ENCODE measurements around the gene NOTCH2.

NOTCH2 gene

DNA sequence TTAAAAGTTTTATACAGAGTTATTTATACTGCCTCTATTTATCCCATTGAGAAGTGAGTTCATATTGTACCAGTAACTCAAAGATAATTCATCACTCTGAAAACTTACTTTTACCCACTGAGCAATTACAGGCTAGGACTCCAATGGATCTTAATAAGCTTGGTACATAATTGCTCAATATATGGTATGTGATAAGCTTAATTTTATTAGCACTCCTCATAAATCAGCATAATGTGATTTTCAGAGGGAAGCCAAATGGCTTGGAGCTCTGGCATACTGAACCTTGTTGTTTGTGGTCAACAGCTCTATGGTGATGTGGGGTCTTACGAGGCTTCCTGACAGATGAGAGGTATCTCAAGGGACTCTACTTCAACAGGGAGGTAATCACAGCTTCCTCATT lies 199.5 kb downstream of the NOTCH2 start:
- DNase-seq: no peak

DNA sequence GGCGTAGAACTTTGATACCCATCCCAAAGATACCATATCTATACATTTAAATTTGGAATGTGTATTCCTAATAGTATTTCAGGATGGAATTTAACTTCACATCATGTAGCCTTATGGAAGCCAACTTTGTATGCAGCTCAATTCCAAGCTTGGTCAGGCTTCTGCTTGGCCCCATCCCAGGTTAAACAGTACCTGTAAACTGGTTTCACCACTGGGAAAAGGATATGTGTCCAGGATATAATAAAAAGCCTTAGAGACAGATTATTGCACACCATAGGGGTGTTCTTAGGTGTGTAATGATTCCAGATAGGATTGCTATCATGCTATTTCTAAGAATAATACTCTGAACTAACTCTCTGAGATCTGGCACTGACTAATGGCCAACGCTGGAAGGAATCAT lies 201.3 kb downstream of the NOTCH2 start:
- no peak for DNase-seq

DNA sequence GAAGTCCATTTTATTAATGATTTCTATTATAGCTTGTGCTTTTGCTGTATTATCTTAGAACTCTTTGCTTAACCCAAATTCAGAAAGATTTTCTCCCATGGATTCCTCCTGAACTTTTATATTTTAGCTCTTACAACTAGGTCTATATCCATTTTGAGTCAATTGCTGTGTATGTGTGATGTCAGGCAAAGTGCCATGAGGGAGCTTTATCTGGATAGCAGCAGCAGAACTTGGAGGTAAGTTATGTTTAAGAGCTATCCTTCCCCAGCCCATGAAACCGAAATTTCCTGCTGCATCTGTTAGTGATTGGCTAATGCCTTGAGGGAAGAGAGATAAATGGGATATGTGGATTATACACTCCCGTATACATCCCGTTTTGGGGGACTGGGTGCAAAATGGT lies 203.0 kb downstream of the NOTCH2 start:
- DNase-seq: no peak

DNA sequence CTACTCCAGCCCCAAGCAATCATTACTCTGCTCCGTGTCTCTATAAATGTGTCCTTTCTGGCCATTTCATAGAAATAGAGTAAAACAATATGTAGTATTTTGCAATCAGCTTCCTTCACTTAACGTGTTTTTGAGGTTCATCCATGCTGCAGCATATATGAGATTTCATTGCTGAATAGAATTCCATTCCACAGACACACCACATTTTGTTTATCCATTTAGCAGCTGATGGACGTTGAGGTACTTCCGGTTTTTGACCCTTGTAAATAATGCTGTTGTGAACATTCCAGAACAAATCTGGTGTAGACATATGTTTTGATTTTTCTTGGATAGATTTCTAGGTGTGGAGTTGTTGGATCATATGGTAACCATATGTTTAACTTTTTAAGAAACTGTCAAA lies 203.8 kb downstream of the NOTCH2 start:
- no peak for DNase-seq

DNA sequence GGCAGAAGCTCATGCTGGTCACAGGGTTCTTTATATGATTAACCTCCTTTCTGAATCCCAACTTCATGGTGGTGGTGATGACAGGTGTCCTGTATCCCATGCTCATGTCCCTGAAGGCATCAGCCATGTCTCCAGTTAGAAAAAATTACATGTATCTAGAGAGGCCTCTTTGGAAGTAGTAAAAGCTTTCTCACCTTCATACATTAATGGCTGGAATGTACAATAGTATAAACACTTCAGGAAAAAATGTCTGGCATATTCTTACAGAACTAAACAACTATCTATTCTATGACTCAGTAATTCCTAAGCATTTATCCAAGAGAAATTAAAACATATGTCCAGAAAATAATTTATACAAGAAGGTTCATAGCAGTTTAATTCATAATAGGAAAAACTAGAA lies 207.2 kb downstream of the NOTCH2 start:
- DNase-seq: no peak

Data from T-helper 9 cell (primary cell).